GM12878 (cell line): Measurements from ENCODE around the gene DCPS. TPM values are rescaled to one million over a fixed set of nuclear protein-coding genes. Genes with fewer than 3 reads are reported as not detected.

Source experiments
- ATAC-seq: fragments of 200-7000 bp; cut with Tn5 transposase; 3 replicates; pipeline ENCODE4 v1.9.1; 2020; ENCODE audit warnings: mild to moderate bottlenecking, moderate library complexity
- BruUV-seq: library from RNA; stranded (reverse); fragments of 400-500 nt; replicated peaks from 2 replicates; lab custom pipeline; 2021; lab: Mats Ljungman, UMichigan
- CTCF ChIA-PET: fragments of 300-600 bp; sonication (Branson Sonifier 250); formaldehyde crosslinking; extraction: SDS; loops from one replicate; lab custom pipeline; 2021; ENCODE audit warnings: inconsistent platforms; lab: Yijun Ruan, JAX
- POLR2A ChIA-PET: fragments of 350-600 bp; formaldehyde crosslinking; extraction: SDS; loops from one replicate; lab custom pipeline; 2021; ENCODE audit warnings: inconsistent platforms; lab: Charles Lee
- RAD21 ChIA-PET: fragments of 300-600 bp; sonication (Branson Sonifier 250); formaldehyde crosslinking; loops from one replicate; lab custom pipeline; 2023; ENCODE audit warnings: antibody characterized with exemption; ENCODE audit not compliant: unreplicated experiment; lab: Charles Lee
- SMC1A ChIA-PET: fragments of 300-600 bp; sonication (Branson Sonifier 250); formaldehyde crosslinking; loops from one replicate; lab custom pipeline; 2023; ENCODE audit not compliant: unreplicated experiment, uncharacterized antibody; lab: Charles Lee
- DNase-seq: peaks from one replicate; pipeline ENCODE4 v3.0.0-alpha.2; 2011; ENCODE audit warnings: low read depth, low spot score
- FAIRE-seq: peaks from 3 replicates; lab custom pipeline; 2011; peaks lifted over from hg19 to GRCh38; lab: Jason Lieb, UNC
- H2AFZ ChIP-seq: 2 replicates; pipeline ENCODE4 v1.6.0; 2011; ENCODE audit warnings: low read depth, low read length, control low read depth; ENCODE audit not compliant: control insufficient read depth
- H3K27ac ChIP-seq: 2 replicates; pipeline ENCODE4 v1.5.1; 2011; ENCODE audit warnings: control low read depth; ENCODE audit not compliant: control insufficient read depth, insufficient read depth
- H3K27me3 ChIP-seq, 2 experiments: replicated peaks in 1 of 2; 2 replicates each; pipeline versions ENCODE4 v1.6.0 to v1.6.1; 2011; ENCODE audit warnings: low read length in 1 of 2; ENCODE audit not compliant: control insufficient read depth in 2 of 2, insufficient read depth in 2 of 2
- H3K36me3 ChIP-seq, 2 experiments: 2 replicates each; pipeline ENCODE4 v1.5.1; 2011; ENCODE audit warnings: low read length in 1 of 2; ENCODE audit not compliant: control insufficient read depth in 2 of 2, insufficient read depth in 2 of 2
- H3K4me1 ChIP-seq: 2 replicates; pipeline ENCODE4 v1.6.1; 2011; ENCODE audit warnings: mild to moderate bottlenecking, low read length, moderate library complexity, mixed read lengths; ENCODE audit not compliant: control insufficient read depth, insufficient read depth
- H3K4me2 ChIP-seq: 2 replicates; pipeline ENCODE4 v1.6.0; 2011; ENCODE audit warnings: control low read depth; ENCODE audit not compliant: control insufficient read depth, insufficient read depth
- H3K4me3 ChIP-seq: fragments of 200-600 bp; sonication (generic); 2 replicates; pipeline ENCODE4 v1.5.1; 2016
- H3K79me2 ChIP-seq: 2 replicates; pipeline ENCODE4 v1.6.0; 2011; ENCODE audit warnings: low read length; ENCODE audit not compliant: control insufficient read depth, insufficient read depth
- H3K9ac ChIP-seq: 2 replicates; pipeline ENCODE4 v1.8.0; 2011; ENCODE audit warnings: low read length, control low read depth, mixed read lengths; ENCODE audit not compliant: control insufficient read depth, insufficient read depth
- H3K9me3 ChIP-seq: replicated peaks from 3 replicates; pipeline ENCODE4 v1.5.1; 2011; ENCODE audit warnings: mild to moderate bottlenecking, low read length; ENCODE audit not compliant: control insufficient read depth, insufficient read depth
- H4K20me1 ChIP-seq: 2 replicates; pipeline ENCODE4 v1.6.0; 2011; ENCODE audit not compliant: control insufficient read depth, insufficient read depth
- MEF2B ChIP-seq: fragments of 450-650 bp; IDR thresholded peaks from 2 replicates; pipeline ENCODE4 v1.6.1; 2018; ENCODE audit warnings: mild to moderate bottlenecking, moderate library complexity; ENCODE audit not compliant: partially characterized antibody, poor library complexity, severe bottlenecking
- RAD21 ChIP-seq: IDR thresholded peaks from 2 replicates; pipeline ENCODE4 v1.6.1; 2011; ENCODE audit warnings: mild to moderate bottlenecking, low read depth, low read length, moderate library complexity; ENCODE audit not compliant: insufficient read depth
- WGBS: methylation state at CpG from one replicate; pipeline ENCODE4 v1.1.6; 2016; ENCODE audit warnings: low lambda C conversion rate; ENCODE audit not compliant: insufficient replicate concordance, insufficient coverage; ENCODE audit errors: missing lambda C conversion rate; 5-methylcytosine and 5-hydroxymethylcytosine counted together
- in situ Hi-C: fragments of 300-500 bp; cut with MboI; formaldehyde crosslinking; loops from 9 replicates; pipeline ENCODE4 v1.14.3; 2018; ENCODE audit warnings: mixed read lengths
- intact Hi-C: fragments of 100-400 bp; cut with micrococcal nuclease; formaldehyde crosslinking; loops from one replicate; pipeline ENCODE4 v1.14.2; 2022; ENCODE audit not compliant: unreplicated experiment
- polyA plus RNA-seq, 11 experiments: library from polyadenylated mRNA; depleted of rRNA in 4 of 11; unstranded in 6 of 11; stranded (reverse) in 5 of 11; fragments of >200 nt; fragmentation: Nextera tagmentation in 4 of 11; fragmentation: Illumina TruSeq in 1 of 11; extraction: Ambion mirVana in 4 of 11; extraction: Trizol in 1 of 11; gene quantifications; 1 replicate in 1 of 11; 2 replicates in 10 of 11; pipeline versions ENCODE4 v1.2.1 to v1.2.3, GENCODE V29; 2011 to 2016; ENCODE audit warnings: inconsistent platforms in 2 of 11, missing spikeins in 2 of 11, low read depth in 1 of 11
- total RNA-seq, 4 experiments: library from RNA; depleted of rRNA in 3 of 4; stranded (reverse); fragments of >200 nt in 3 of 4; fragmentation: Illumina TruSeq in 1 of 4; extraction: Trizol in 1 of 4; gene quantifications; 2 replicates each; pipeline versions ENCODE4 v1.2.1 to v1.2.3, GENCODE V29; 2013 to 2021
- TF ChIP-seq, protein P1 (sequence below), 3 experiments: IDR thresholded peaks in 2 of 3; conservative IDR thresholded peaks in 1 of 3; 2 replicates each; pipeline ENCODE4 v1.5.1; 2011; ENCODE audit warnings: low read depth in 3 of 3, low read length in 3 of 3, mild to moderate bottlenecking in 3 of 3, control low read depth in 2 of 3, moderate library complexity in 2 of 3, inconsistent platforms in 1 of 3, mixed read lengths in 1 of 3; ENCODE audit not compliant: control insufficient read depth in 2 of 3, insufficient read depth in 1 of 3; ENCODE audit errors: extremely low read depth in 1 of 3

Gene DCPS
- total and polyA plus RNA-seq, 10 of the 15 experiments (the other 5 are each of a cell fraction or from before 2014, with no cell fraction given) = 23.5 to 101 (median 67.4) TPM

DNA sequence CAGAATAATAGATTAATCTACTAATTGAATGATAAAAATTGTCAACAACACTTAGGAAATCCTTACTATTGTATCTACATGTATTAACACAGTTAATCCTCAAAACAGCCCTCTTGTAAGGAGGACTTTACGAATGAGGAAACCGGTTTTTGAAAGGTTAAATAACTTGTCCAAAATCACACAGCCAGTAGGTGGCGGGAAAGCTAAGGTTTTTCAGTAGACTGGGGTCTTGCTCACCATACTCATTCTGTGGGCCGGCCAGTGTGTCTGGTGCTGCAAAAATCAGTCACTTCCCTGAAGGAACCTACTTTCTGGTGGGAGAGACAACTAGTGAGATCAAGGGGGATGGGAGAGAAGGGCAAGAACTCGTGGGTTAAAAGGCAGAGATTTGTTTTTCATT is 3.8 kb downstream of the DCPS start:
- RAD21 ChIA-PET = interaction anchor here (0.9 kb wide), 1 partner anchor 22 kb away, joined by 3 read pairs; no protein-coding TSS in a partner anchor
- DNase-seq (no peak), ATAC-seq (no peak), FAIRE-seq (no peak)
- H3K4me3 ChIP-seq = no peak overlapping the region
- CTCF ChIA-PET = interaction anchor here (0.8 to 10.0 kb wide), 10 partner anchors 8 to 683 kb away, joined by 3 to 232 read pairs (median 4); no protein-coding TSS in a partner anchor
- H3K4me2 ChIP-seq = peak overlapping the region; percentile 11; the same call in 1 of the 2 replicates
- WGBS = 52% methylated on average over 5 of the region's 5 CpGs
- H3K27me3 ChIP-seq = no peaks in the 10 kb centered on the region
- BruUV-seq = no TSS peak
- in situ Hi-C loops (no loop called here), intact Hi-C loops (no loop called here)
- no peak for TF ChIP-seq MEF2B
- TF ChIP-seq RAD21 = peak; percentile 51
- TF ChIP-seq, protein P1, sequence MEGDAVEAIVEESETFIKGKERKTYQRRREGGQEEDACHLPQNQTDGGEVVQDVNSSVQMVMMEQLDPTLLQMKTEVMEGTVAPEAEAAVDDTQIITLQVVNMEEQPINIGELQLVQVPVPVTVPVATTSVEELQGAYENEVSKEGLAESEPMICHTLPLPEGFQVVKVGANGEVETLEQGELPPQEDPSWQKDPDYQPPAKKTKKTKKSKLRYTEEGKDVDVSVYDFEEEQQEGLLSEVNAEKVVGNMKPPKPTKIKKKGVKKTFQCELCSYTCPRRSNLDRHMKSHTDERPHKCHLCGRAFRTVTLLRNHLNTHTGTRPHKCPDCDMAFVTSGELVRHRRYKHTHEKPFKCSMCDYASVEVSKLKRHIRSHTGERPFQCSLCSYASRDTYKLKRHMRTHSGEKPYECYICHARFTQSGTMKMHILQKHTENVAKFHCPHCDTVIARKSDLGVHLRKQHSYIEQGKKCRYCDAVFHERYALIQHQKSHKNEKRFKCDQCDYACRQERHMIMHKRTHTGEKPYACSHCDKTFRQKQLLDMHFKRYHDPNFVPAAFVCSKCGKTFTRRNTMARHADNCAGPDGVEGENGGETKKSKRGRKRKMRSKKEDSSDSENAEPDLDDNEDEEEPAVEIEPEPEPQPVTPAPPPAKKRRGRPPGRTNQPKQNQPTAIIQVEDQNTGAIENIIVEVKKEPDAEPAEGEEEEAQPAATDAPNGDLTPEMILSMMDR (IDR thresholded peaks at IDR 0.05 in 2 of 3, conservative IDR thresholded peaks at IDR 0.05 in 1 of 3; ENCODE audit: control insufficient read depth in 2 of 3, extremely low read depth in 1 of 3, insufficient read depth in 1 of 3, low read depth in 3 of 3, low read length in 3 of 3) = peak; percentile 35 to 50 (median 47); a peak in 5 of 6 replicates
- H2AFZ ChIP-seq = no peak overlapping the region
- peaks cover 33% of the 10 kb centered on the region for H3K4me1 ChIP-seq
- POLR2A ChIA-PET = interaction anchor here (1.0 kb wide), 1 partner anchor 13 kb away, joined by 3 read pairs; no protein-coding TSS in a partner anchor
- no peaks in the 10 kb centered on the region for H4K20me1 ChIP-seq
- H3K9ac ChIP-seq = no peak overlapping the region
- H3K9me3 ChIP-seq = no peaks in the 10 kb centered on the region
- peaks cover 1 to 9% of the 10 kb centered on the region in 2 experiments; a peak in 1 of 4 replicates for H3K36me3 ChIP-seq
- H3K27ac ChIP-seq = no peak overlapping the region
- H3K79me2 ChIP-seq = peaks cover 23% of the 10 kb centered on the region
- SMC1A ChIA-PET = interaction anchor here (0.7 to 6.5 kb wide), 5 partner anchors 11 to 177 kb away, joined by 3 to 78 read pairs (median 9); no protein-coding TSS in a partner anchor
